IPS DF 19.7 (cell line): Measurements from ENCODE around the gene LGI1.

Experiments used
- DNase-seq: peaks from one replicate; pipeline ENCODE4 v3.0.0-alpha.2; 2013; ENCODE audit warnings: low read depth, low spot score

Gene LGI1

GRCh38 chr10:93757801-93758507 lies at the start of gene LGI1:
LGI1 (plus strand) TSS chr10:93757936; CDS start chr10:93758145, 209 bp downstream.
- no peak for DNase-seq

- no peak for DNase-seq
These were observed 47.3 kb upstream of the LGI1 start for GRCh38 chr10:93710333-93710909.

DNA sequence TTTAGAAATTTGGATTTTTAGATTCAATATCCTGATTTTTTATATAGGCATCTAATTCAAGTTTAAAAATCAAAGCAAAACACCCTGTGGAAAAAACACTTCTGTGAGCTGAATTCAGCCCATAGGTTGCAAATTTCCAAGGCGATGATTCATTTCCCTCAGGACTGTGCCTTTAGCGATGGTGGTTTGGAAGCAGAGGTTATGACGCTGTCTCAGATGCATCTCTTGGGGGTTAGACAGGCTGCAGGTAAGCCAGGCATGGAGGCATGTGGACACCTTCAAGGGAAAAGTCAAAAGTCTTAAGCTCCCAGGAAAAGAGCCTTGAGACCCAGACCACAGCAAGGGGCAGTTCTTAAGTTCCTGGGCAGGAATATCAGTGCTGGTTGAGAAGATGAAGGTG lies 45.8 kb upstream of the LGI1 start:
- DNase-seq, result no peak

DNA sequence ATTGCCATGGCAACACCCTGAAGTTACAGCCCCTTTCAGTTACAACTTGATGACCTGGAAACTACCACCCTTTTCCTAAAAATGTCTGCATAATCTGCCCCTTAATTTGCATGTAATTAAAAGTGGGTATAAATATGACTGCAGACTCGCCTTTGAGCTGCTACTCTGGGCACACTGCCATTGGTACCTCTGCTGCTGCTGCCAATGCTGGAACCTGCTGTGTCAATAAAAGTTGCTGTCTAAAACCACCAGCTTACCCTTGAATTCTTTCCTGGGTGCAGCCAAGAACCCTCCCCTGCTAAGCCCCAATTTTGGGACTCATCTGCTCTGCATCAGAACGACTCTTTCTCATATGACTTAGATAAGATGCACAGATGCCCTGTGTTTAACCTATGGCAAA lies 45.1 kb upstream of the LGI1 start:
- no peak for DNase-seq

- DNase-seq, result no peak
These were observed 42.4 kb upstream of the LGI1 start for GRCh38 chr10:93715345-93715744.

DNA sequence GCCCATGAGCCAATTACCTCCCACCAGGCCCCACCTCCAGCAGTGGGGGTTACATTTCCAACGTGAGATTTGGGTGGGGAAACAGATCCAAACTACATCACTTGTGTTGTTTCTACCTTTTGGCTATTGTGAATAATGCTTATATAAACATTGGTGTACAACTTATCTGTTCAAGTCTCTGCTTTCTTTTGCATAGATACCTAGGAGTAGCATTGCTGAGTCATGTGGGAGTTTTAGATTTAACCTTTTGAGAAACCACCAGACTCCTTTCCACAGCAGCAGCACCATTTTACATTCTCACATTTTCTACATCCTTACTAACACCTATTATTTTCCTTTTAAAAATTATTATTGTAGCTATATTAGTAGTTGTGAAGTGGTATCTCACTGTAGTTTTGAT lies 41.0 kb upstream of the LGI1 start:
- no peak for DNase-seq

- no peak for DNase-seq
These were observed 38.6 kb upstream of the LGI1 start for GRCh38 chr10:93718937-93719725.

GRCh38 chr10:93719901-93720300 lies 37.8 kb upstream of the LGI1 start:
- DNase-seq, result no peak

DNA sequence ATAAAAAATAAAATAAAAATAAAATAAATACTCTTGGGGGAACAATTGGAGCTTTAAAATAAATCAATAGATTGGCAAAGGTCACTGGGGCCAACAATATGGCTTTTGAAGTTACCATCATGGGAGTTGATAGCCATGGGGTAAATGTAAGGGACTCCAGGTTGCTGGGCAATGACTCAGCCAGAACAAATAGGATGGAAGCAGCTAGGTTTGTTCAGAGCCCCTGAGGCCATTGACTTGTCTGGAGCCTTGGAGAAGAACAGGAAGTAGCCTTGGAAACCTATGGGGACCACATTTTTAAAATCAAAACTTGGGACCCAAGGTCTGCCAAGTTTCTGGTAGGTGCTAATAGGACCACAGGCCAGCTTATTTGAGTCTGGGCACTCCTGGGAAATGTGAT lies 35.2 kb upstream of the LGI1 start:
- DNase-seq, result no peak

- DNase-seq, result no peak
These were observed 34.6 kb upstream of the LGI1 start for GRCh38 chr10:93723153-93723552.

DNA sequence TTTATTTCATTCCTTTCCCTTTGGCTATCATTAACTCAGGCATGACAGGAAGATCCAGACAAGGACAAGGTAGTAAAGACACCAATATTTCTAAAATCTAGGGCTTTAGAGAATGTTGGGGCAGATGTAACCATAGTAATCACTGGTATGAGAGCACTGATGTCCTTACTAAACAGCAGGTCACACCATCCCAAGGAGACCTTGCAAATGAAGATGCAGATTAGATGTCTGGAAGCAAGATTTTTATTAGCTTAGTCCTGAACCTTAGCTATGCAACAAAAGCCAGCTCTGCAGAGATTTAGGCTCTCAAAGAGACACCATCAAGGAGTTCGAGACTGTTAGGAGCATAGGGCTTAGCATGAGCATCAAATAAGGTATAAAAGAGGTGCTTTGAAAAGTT lies 31.7 kb upstream of the LGI1 start:
- no peak for DNase-seq

DNA sequence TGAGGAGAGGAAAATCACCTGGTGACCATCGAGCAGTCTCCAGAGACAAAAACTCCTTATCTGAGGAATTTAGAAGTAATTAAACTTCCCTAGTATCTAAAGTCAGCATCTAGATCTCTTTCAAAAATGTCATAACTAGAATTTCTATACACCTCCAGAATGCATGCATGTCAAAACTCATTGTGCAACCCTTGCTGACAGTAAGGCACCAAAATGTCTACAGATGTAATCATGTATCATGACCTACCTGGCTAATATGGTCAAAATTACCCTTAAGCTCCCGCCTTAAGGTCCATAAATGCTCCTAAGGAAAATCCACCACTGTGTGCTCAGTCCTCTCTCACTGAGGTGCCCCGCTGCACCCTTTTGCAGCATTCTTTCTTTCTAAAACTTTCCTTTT lies 16.4 kb upstream of the LGI1 start:
- DNase-seq, result no peak

- DNase-seq, result no peak
These were observed 14.9 kb upstream of the LGI1 start for GRCh38 chr10:93742633-93743349.

GRCh38 chr10:93745408-93746065 lies 12.2 kb upstream of the LGI1 start:
- no peak for DNase-seq

DNA sequence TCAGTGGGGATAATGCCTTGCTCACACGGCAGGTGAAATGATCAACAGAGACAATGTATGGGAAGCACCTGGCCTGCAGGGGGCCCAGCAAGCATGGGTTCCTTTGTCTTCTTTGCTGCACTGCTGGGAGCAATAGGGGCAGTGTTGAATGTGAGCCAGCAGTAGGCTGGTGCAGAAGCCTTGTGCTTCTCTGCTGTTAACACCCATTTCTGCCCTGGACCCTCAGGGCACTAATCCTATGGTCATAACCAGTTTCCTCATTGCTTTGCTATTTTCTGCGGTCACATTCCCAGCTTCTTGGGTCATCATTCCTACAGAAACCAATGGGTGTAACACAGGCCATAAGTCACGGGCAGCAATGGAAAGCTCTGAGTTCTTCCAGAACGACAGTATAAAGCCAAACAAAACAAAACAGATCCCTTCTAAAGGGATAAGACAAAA lies 10.9 kb upstream of the LGI1 start:
- DNase-seq, result peak; percentile 56

GRCh38 chr10:93749218-93749799 lies 8.4 kb upstream of the LGI1 start:
- peak; percentile 70 for DNase-seq

DNA sequence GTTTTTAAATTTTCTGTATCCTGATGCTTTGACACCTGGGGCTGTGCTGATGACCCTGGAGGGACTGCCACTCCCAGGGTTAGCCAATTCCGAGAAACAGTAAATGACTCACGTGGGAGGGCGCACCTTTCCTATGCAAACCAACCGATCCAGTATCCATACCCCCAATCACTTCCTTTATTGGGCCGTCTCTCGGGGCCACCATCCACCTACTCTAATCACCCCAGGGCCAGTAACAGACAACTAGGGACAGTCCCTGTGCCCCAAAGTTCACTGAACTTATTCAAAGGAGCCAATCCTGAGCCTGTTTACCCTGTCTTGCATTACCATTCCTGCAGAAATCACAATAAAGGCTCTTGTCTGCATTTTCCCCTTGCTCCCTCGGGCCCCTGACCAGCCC lies 6.6 kb upstream of the LGI1 start:
- no peak for DNase-seq

DNA sequence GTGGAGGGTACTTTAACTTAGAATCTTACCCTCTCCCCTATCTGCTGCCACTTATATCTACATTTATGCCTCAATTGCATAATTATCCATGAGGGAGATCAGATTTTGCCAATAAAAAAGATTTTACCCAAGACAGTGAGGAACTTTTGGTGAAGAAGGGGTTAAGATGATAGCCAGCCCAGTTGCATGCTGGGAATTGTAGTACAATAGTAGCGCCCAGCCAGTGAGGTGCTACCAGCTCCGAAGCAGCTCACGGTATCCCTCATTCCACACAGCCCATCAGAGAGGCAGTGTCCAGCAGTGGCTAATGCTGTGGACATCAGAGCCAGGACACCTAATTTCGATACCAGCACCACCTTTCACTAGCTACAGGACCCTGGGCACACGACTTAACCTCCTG lies 5.9 kb upstream of the LGI1 start:
- DNase-seq, result peak; percentile 25

GRCh38 chr10:93752761-93753160 lies 5.0 kb upstream of the LGI1 start:
- no peak for DNase-seq

DNA sequence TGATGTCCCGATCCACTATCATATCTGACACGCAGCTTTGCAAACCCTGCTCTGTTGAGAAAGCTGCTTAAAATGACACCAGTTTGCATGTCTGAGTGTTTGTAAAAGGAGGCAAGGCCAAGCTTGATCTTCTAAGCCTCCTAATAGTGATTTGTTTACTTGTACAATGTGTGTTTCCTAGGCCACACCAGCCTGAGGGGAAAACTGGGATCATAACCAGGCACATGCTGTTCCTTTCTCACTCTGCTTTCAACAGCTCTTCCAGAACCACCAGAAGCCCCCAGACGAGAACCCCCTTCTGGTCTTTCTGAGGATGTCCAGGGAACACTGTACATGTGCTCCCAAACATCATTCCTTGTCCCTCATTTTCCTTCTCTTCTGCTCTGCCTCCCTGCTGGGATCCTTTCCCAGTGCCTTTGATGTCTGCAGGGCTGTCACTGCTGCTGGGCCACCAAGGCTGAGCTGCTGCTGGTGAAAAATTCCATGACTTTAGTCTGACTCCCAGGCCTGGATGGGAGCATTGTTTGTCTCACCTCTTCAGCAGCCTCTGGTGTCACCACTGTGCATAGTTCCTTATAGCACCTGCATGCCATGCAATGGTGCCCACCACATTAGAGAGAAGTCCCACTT lies 4.0 kb upstream of the LGI1 start:
- DNase-seq, result no peak

- DNase-seq, result no peak
These were observed 3.0 kb upstream of the LGI1 start for GRCh38 chr10:93754761-93755160.
